Endodermal cell (in vitro differentiated cells): Measurements from ENCODE around the gene USP48. TPM values are rescaled to one million over a fixed set of nuclear protein-coding genes. Genes with fewer than 3 reads are reported as not detected.

Experiments used
- DNase-seq: peaks from one replicate; pipeline ENCODE4 v3.0.0-alpha.2; 2017
- H3K27ac ChIP-seq: 2 replicates; pipeline ENCODE4 v1.5.1; 2013; ENCODE audit warnings: mild to moderate bottlenecking, low read depth, low read length, moderate library complexity
- H3K27me3 ChIP-seq: 2 replicates; pipeline ENCODE4 v1.6.1; 2013; ENCODE audit warnings: mild to moderate bottlenecking, low read length, moderate library complexity; ENCODE audit not compliant: insufficient read depth, control insufficient read depth, poor library complexity, severe bottlenecking
- H3K36me3 ChIP-seq: 2 replicates; pipeline ENCODE4 v1.7.0; 2013; ENCODE audit warnings: mild to moderate bottlenecking, low read length, moderate library complexity; ENCODE audit not compliant: control insufficient read depth, insufficient read depth
- H3K4me1 ChIP-seq: one replicate; pipeline ENCODE4 v1.7.0; 2013; ENCODE audit warnings: low read length; ENCODE audit not compliant: control insufficient read depth, insufficient read depth
- H3K4me3 ChIP-seq: 2 replicates; pipeline ENCODE4 v1.5.1; 2013; ENCODE audit warnings: mild to moderate bottlenecking, low read length, moderate library complexity
- H3K9ac ChIP-seq: 2 replicates; pipeline ENCODE4 v1.6.1; 2013; ENCODE audit warnings: mild to moderate bottlenecking, low read length, moderate library complexity; ENCODE audit not compliant: poor library complexity, severe bottlenecking; ENCODE audit errors: extremely low read depth
- H3K9me3 ChIP-seq: 2 replicates; pipeline ENCODE4 v1.6.1; 2013; ENCODE audit warnings: mild to moderate bottlenecking, low read length, moderate library complexity; ENCODE audit not compliant: control insufficient read depth
- H3K27ac Mint-ChIP-seq: 2 replicates; pipeline ENCODE4 v1.8.0; 2020; ENCODE audit warnings: mixed read lengths
- H3K27me3 Mint-ChIP-seq: 2 replicates; pipeline ENCODE4 v1.8.0; 2021; ENCODE audit warnings: mild to moderate bottlenecking, mixed read lengths; ENCODE audit not compliant: insufficient read depth
- H3K36me3 Mint-ChIP-seq: 2 replicates; pipeline ENCODE4 v1.8.0; 2020; ENCODE audit warnings: low read depth, mixed read lengths
- H3K4me1 Mint-ChIP-seq: 2 replicates; pipeline ENCODE4 v1.8.0; 2020; ENCODE audit warnings: mixed read lengths
- H3K4me3 Mint-ChIP-seq: 2 replicates; pipeline ENCODE4 v1.8.0; 2020; ENCODE audit warnings: mild to moderate bottlenecking, moderate library complexity, mixed read lengths
- H3K9me3 Mint-ChIP-seq: 2 replicates; pipeline ENCODE4 v1.8.0; 2020; ENCODE audit warnings: mild to moderate bottlenecking, mixed read lengths
- WGBS, 2 experiments: methylation state at CpG; one replicate each; pipeline versions ENCODE4 v1.1.5 to v1.1.7; 2013; ENCODE audit warnings: missing lambda C conversion rate in 2 of 2, mixed read lengths in 1 of 2; ENCODE audit not compliant: insufficient coverage in 1 of 2, insufficient read length in 1 of 2; 5-methylcytosine and 5-hydroxymethylcytosine counted together
- total RNA-seq, 2 donors: library from RNA; stranded (reverse); fragmentation: NEBNext Ultra II Directional in 1 of 2; extraction: Animal tissue kit (Norgen Biotek cat#: 25700) in 1 of 2; gene quantifications; 2 replicates in 1 of 2; 3 replicates in 1 of 2; pipeline ENCODE4 v1.2.1, GENCODE V29; 2021
- TF ChIP-seq, protein P1 (sequence below): fragments of 200-600 bp; sonication (generic); conservative IDR thresholded peaks from 2 replicates; pipeline ENCODE4 v1.5.0; 2021; ENCODE audit warnings: antibody characterized with exemption, mild to moderate bottlenecking

The USP48 gene
- total RNA-seq, 2 donors from 2014 or later, result 73.8 to 78.6 TPM

DNA sequence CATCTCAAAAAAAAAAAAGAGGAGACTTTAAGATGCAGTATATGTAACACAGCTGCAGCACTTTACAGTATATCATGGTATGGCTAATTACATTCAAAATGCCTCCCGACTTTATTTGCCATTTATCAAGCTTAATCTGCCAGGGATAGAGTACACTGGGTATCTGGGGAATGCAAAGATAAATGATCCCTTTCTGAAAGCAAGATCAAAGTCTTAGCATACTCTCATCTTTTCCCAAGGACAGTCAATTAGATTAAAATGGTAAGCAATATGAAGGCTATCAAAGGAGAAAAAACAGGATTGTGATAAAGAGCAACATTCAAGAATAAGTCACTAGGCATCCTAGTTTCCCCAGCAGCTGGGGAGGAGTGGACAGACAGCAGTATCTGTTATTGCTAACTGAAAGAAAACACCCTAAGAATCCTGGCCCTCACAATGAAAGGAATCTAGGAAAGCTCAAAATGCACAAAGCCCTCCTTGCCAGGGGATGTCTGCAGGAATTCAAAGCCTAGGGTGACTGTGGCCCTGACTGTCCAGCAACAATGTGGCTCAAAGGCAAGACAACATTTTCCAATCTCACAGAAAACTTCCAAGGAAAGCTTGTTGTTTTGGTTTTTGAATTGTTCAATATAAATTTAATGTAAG, 57.1 kb downstream of the USP48 start:
- Histone ChIP-seq H3K4me3 (no peak overlapping the region), H3K36me3 (peaks cover 64% of the 10 kb centered on the region), H3K4me1 (no peaks in the 10 kb centered on the region), H3K27ac (peak overlapping the region; percentile 59), H3K9ac (no peak overlapping the region), H3K9me3 (no peaks in the 10 kb centered on the region), H3K27me3 (no peaks in the 10 kb centered on the region)
- Mint-ChIP-seq H3K27me3 (no peaks in the 10 kb centered on the region), H3K36me3 (peaks cover 57% of the 10 kb centered on the region), H3K27ac (no peak overlapping the region), H3K4me1 (no peaks in the 10 kb centered on the region), H3K4me3 (no peak overlapping the region), H3K9me3 (no peaks in the 10 kb centered on the region)
- no peak for DNase-seq
- 82% methylated on average over 1 of the region's 1 CpG; no CpG with 5 or more reads in 1 of the 2 experiments for WGBS, 2 experiments
- TF ChIP-seq, protein P1, sequence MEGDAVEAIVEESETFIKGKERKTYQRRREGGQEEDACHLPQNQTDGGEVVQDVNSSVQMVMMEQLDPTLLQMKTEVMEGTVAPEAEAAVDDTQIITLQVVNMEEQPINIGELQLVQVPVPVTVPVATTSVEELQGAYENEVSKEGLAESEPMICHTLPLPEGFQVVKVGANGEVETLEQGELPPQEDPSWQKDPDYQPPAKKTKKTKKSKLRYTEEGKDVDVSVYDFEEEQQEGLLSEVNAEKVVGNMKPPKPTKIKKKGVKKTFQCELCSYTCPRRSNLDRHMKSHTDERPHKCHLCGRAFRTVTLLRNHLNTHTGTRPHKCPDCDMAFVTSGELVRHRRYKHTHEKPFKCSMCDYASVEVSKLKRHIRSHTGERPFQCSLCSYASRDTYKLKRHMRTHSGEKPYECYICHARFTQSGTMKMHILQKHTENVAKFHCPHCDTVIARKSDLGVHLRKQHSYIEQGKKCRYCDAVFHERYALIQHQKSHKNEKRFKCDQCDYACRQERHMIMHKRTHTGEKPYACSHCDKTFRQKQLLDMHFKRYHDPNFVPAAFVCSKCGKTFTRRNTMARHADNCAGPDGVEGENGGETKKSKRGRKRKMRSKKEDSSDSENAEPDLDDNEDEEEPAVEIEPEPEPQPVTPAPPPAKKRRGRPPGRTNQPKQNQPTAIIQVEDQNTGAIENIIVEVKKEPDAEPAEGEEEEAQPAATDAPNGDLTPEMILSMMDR, result no peak

DNA sequence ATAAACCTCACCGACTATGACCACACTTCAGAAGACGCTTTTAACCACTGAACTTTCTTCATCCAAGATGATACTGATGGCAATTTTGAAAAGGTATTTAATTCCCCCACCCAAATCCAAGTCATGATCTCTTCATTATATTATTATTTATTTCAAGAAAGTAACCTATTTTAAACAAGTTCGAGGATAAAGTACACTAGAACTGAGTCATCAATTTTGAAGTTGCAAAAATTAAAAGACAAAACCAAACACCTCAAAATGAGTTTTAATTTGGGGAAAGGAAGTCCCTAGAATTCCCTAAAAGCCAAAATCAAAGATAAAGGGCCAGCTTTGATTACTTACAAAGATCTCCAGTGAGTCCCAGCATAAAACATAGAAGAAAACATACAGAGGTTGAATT, 58.4 kb downstream of the USP48 start:
- Mint-ChIP-seq H3K9me3 (no peaks in the 10 kb centered on the region), H3K27me3 (no peaks in the 10 kb centered on the region), H3K4me1 (no peaks in the 10 kb centered on the region), H3K27ac (no peak overlapping the region), H3K36me3 (peaks cover 65% of the 10 kb centered on the region), H3K4me3 (no peak overlapping the region)
- Histone ChIP-seq H3K9ac (no peak overlapping the region), H3K4me1 (no peaks in the 10 kb centered on the region), H3K27me3 (no peaks in the 10 kb centered on the region), H3K9me3 (no peaks in the 10 kb centered on the region), H3K36me3 (peaks cover 69% of the 10 kb centered on the region), H3K27ac (no peak overlapping the region), H3K4me3 (no peak overlapping the region)
- TF ChIP-seq, protein P1, result no peak
- DNase-seq, result no peak
- 90% methylated on average over 3 of the region's 3 CpGs; no CpG with 5 or more reads in 1 of the 2 experiments for WGBS, 2 experiments

DNA sequence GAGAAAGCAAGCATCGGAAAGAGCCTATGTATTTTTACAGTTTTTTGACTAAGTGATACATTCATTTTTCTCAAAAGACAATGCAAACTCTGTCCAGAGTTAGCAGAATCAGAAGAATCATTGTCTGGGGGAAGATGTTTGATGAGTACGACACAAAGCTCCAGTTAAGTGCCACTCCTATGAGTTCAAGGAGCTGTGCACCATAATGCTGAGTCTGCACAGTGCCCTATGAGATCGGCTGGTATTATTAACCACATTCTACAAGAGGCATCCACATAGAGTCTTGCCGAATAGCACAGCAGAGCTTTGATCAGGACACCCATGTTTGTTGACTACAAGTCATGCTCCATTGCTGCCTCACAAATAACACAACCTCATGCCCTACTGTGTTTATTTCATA, 58.9 kb downstream of the USP48 start:
- peaks cover 65% of the 10 kb centered on the region for H3K36me3 ChIP-seq
- no peaks in the 10 kb centered on the region for H3K27me3 Mint-ChIP-seq
- no peak overlapping the region for H3K4me3 ChIP-seq
- peaks cover 63% of the 10 kb centered on the region for H3K36me3 Mint-ChIP-seq
- no peaks in the 10 kb centered on the region for H3K4me1 Mint-ChIP-seq
- no peak overlapping the region for H3K9ac ChIP-seq
- TF ChIP-seq, protein P1, result no peak
- no peak overlapping the region for H3K4me3 Mint-ChIP-seq
- H3K4me1 ChIP-seq, result no peaks in the 10 kb centered on the region
- no peak overlapping the region for H3K27ac ChIP-seq
- no peak for DNase-seq
- H3K27ac Mint-ChIP-seq, result no peak overlapping the region
- no peaks in the 10 kb centered on the region for H3K9me3 Mint-ChIP-seq
- WGBS, 2 experiments, result 93 to 96% methylated on average over 3 to 4 of the region's 4 CpGs
- no peaks in the 10 kb centered on the region for H3K27me3 ChIP-seq
- no peaks in the 10 kb centered on the region for H3K9me3 ChIP-seq
